Measurements from ENCODE around the gene SAPCD2.
A peak's percentile ranks its signal among the peaks of the same experiment; 100 is the strongest.

Gene SAPCD2

DNA sequence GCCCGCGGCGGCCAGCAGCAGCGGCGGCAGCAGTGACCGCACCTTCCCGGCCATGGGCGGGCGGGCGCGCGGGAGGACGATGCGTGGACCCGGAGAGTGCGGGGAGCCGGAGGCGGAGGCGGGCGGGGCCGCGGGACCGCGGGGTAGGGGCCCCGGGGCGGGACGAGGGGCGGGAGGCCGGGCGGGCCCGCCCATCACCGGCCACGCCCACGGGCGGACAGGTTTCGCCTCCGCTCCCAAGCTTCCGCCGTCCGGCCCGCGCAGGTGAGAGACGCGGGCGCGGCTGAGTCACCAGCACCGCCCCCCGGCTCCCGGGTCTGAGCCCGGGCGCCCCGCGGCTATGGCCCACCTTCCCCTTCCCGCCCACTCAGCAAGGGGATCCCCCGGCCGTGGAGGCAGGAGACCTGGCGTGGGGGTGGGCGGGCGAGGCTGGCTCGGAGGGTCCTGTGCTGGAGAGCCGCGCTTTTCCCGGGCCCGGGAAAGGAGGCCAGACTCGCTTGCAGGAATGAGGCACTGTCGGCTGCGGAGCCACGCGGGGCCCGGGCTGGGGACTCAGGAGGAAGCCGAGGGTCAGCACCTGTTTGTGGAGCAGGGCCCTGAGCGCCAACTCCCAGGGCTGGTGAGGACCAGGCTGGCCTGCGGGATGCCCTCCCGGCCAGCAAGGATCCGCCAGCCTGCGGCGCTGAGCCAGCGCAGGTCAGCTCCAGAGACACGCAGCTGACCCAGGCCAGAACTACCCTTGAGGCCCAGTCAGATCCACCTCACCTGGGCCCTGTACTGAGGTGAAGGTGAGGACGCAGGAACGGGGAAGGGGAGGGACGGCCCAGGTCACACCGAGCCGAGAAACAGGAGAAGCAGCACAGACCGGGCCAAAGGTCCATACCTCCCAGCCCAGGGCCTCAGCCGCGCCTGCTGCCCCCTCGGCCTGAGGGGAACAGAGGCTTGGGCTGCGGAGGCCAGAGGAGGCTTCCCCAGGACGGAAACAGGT, 16.1 kb downstream of the SAPCD2 start, which contains the start of gene ENTPD2:
ENTPD2 (minus strand) TSS at position 118 of the 988 bp plus-strand sequence; CDS start at position 54, 64 bp downstream.
- no peak for DNase-seq (ENCODE audit: low read depth)
- TF ChIP-seq CTCF (IDR thresholded peaks at IDR 0.05; ENCODE audit: control insufficient read depth, extremely low read depth, insufficient read depth), result no peak
- H3K4me3 ChIP-seq (ENCODE audit: low read depth, low read length), result peak within 1 kb of the TSS; percentile 56

DNA sequence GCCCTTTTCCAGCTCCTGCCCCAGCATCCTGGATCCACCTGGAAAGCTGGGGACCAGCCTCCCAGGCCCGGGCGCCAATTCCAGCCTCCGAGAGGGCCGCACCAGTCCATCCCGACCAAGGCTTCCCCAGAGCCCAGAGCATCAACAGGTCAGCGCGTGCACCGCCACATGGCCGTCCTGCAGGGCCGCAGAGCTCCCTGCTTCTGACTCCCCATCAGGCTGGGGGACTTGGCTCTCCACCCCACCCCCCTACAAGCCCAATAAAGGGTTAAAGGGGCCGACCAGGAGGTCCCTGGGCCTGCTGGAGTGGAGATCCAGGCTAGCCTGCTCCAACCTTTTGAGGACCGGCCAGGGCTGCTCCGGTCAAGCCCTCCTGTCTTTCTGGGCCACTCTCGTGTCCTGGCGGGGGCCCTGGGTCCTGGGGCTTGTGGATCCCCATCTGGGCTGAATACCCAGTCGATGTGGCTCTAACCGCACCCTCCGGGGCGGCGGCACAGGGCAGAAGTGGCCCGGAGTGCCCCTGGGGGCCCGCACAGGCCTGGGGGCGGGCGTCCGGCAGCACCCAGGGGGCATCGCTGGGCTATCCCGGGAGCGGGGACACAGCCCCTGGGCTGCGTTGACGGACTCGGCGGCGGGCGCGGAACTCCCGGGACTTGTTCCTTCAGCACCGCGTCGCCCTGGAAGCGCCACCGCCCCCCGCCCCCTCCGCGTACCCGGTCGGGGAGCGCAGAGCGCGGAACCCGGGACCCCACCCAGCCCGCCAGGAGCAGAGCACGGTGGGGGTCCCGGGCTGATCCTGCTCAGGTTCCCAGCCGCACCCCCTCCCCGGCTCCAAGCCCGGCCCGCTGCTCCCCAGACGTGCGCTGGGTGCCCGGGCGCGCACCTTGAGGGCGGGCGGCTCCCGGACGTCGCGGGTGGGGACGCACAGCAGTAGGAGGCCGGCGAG, 17.1 kb downstream of the SAPCD2 start:
- TF ChIP-seq CTCF (IDR thresholded peaks at IDR 0.05; ENCODE audit: control insufficient read depth, extremely low read depth, insufficient read depth), result no peak
- peak overlapping the region; percentile 56 for H3K4me3 ChIP-seq (ENCODE audit: low read depth, low read length)
- no peak for DNase-seq (ENCODE audit: low read depth)

GRCh38 chr9:137052293-137052692, 18.1 kb downstream of the SAPCD2 start:
- DNase-seq (ENCODE audit: low read depth), result no peak
- H3K4me3 ChIP-seq (ENCODE audit: low read depth, low read length), result no peak overlapping the region
- no peak for TF ChIP-seq CTCF (IDR thresholded peaks at IDR 0.05; ENCODE audit: control insufficient read depth, extremely low read depth, insufficient read depth)

GRCh38 chr9:137051145-137051724, 19.1 kb downstream of the SAPCD2 start:
- no peak for DNase-seq (ENCODE audit: low read depth)
- TF ChIP-seq CTCF (IDR thresholded peaks at IDR 0.05; ENCODE audit: control insufficient read depth, extremely low read depth, insufficient read depth), result no peak
- H3K4me3 ChIP-seq (ENCODE audit: low read depth, low read length), result no peak overlapping the region

DNA sequence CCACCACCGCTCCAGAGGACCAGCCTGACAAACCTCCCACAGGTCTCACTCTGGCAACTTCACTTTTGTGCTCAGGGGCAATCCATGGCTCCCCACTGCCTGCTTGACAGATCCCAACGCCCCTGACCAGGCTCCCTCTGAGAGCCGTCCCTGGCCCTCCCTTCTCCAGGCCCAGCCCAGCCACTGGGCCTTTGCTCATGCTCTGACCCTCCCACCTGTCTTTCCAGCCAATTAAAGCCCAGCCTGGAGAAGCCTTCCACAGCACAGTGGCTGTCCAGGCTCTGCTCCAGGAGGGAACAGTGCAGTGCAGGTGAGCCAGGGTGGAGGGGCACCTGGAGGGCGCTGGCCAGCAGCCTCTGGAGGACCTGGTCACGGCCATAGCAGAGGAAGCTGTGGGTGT, 19.8 kb downstream of the SAPCD2 start:
- TF ChIP-seq CTCF (IDR thresholded peaks at IDR 0.05; ENCODE audit: control insufficient read depth, extremely low read depth, insufficient read depth), result no peak
- DNase-seq (ENCODE audit: low read depth), result no peak
- no peak overlapping the region for H3K4me3 ChIP-seq (ENCODE audit: low read depth, low read length)
